ENCODE measurements around the gene IAH1. TPM values are rescaled to one million over a fixed set of nuclear protein-coding genes. Genes with fewer than 3 reads are reported as not detected.

Gene IAH1
- polyA plus RNA-seq, 3 donors = 39.4 to 98.2 (median 84.0) TPM

DNA sequence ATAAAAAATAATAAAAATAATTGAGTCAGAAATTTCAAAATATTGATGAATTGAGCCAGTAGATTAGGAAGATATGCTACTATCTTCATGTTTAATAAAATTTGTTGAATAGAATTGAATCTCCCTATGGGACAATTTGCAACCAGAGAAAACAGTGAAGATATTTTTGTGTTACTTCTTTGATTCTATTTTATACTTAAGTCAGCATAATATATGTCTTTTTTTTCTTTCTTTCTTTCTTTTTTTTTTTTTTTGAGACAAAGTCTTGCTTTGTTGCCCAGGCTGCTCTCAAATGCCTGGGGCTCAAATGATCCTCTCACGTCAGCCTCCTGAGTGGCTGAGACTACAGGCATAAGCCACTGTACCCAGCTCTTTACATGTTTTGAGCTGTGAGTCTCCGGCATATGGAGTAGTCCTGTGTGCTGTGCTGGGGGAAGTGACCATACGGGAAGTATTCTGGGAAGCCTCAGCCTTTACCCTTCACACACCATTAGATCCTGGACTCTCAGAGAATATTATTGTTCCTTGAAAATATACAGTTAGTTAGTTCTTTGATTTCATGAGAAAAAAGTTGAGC, 13.8 kb upstream of the IAH1 start:
- Histone ChIP-seq H3K27ac (ENCODE audit: low read depth in 1 of 2, low read length in 2 of 2) (no peak overlapping the region), H3K4me3 (replicated peaks in 1 of 3; ENCODE audit: low read depth in 2 of 3, low read length in 3 of 3) (no peak overlapping the region), H3K4me1 (ENCODE audit: control insufficient read depth in 1 of 2, insufficient read depth in 2 of 2, low read length in 2 of 2) (peaks cover 0 to 4% of the 10 kb centered on the region in 2 donors), H3K4me2 (replicated peaks; ENCODE audit: extremely low read depth, low read length, poor library complexity, severe bottlenecking) (no peak overlapping the region), H4K20me1 (ENCODE audit: insufficient read depth, low read length) (no peaks in the 10 kb centered on the region), H3K9me3 (replicated peaks in 1 of 2; ENCODE audit: control insufficient read depth in 1 of 2, insufficient read depth in 1 of 2, low read length in 2 of 2) (no peaks in the 10 kb centered on the region), H3K9ac (ENCODE audit: insufficient read depth, low read length, poor library complexity, severe bottlenecking) (no peak overlapping the region), H3K27me3 (ENCODE audit: control insufficient read depth in 2 of 2, insufficient read depth in 2 of 2, low read length in 2 of 2) (no peaks in the 10 kb centered on the region), H2AFZ (ENCODE audit: insufficient read depth, low read depth, low read length, poor library complexity, severe bottlenecking) (no peak overlapping the region), H3K79me2 (ENCODE audit: insufficient read depth, low read length) (no peaks in the 10 kb centered on the region), H3K36me3 (replicated peaks in 1 of 2; ENCODE audit: control insufficient read depth in 1 of 2, insufficient read depth in 2 of 2, low read length in 2 of 2) (peaks cover 54 to 87% of the 10 kb centered on the region in 2 donors)
- intact Hi-C loops (cut with micrococcal nuclease) = no loop called here
- 100% methylated on average over 1 of the region's 3 CpGs for WGBS (ENCODE audit: insufficient coverage)
- no peaks in the 10 kb centered on the region for H3K27me3 Mint-ChIP-seq (ENCODE audit: low read depth in 3 of 3)
- H3K27ac Mint-ChIP-seq = peak overlapping the region in 1 of 7 donors; percentile 58
- no peak for DNase-seq
- H3K36me3 Mint-ChIP-seq = peaks cover 66 to 82% of the 10 kb centered on the region in 2 donors
- peaks cover 10% of the 10 kb centered on the region for H3K4me1 Mint-ChIP-seq
- TF ChIP-seq, protein P1, sequence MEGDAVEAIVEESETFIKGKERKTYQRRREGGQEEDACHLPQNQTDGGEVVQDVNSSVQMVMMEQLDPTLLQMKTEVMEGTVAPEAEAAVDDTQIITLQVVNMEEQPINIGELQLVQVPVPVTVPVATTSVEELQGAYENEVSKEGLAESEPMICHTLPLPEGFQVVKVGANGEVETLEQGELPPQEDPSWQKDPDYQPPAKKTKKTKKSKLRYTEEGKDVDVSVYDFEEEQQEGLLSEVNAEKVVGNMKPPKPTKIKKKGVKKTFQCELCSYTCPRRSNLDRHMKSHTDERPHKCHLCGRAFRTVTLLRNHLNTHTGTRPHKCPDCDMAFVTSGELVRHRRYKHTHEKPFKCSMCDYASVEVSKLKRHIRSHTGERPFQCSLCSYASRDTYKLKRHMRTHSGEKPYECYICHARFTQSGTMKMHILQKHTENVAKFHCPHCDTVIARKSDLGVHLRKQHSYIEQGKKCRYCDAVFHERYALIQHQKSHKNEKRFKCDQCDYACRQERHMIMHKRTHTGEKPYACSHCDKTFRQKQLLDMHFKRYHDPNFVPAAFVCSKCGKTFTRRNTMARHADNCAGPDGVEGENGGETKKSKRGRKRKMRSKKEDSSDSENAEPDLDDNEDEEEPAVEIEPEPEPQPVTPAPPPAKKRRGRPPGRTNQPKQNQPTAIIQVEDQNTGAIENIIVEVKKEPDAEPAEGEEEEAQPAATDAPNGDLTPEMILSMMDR (IDR thresholded peaks at IDR 0.05) = no peak
- H3K9me3 Mint-ChIP-seq = no peaks in the 10 kb centered on the region
- H3K4me3 Mint-ChIP-seq = no peak overlapping the region

- H3K4me3 ChIP-seq (replicated peaks in 1 of 3; ENCODE audit: low read depth in 2 of 3, low read length in 3 of 3) = no peak overlapping the region
- peaks cover 0 to 4% of the 10 kb centered on the region in 2 donors for H3K4me1 ChIP-seq (ENCODE audit: control insufficient read depth in 1 of 2, insufficient read depth in 2 of 2, low read length in 2 of 2)
- WGBS (ENCODE audit: insufficient coverage) = 86% methylated on average over 3 of the region's 3 CpGs
- no peaks in the 10 kb centered on the region for H3K79me2 ChIP-seq (ENCODE audit: insufficient read depth, low read length)
- TF ChIP-seq, protein P1 (IDR thresholded peaks at IDR 0.05) = no peak
- H2AFZ ChIP-seq (ENCODE audit: insufficient read depth, low read depth, low read length, poor library complexity, severe bottlenecking) = no peak overlapping the region
- peaks cover 10% of the 10 kb centered on the region for H3K4me1 Mint-ChIP-seq
- H3K4me3 Mint-ChIP-seq = no peak overlapping the region
- DNase-seq = no peak
- no peak overlapping the region for H3K27ac Mint-ChIP-seq
- no peak overlapping the region for H3K4me2 ChIP-seq (replicated peaks; ENCODE audit: extremely low read depth, low read length, poor library complexity, severe bottlenecking)
- intact Hi-C loops (cut with micrococcal nuclease) = no loop called here
- H3K27ac ChIP-seq (ENCODE audit: low read depth in 1 of 2, low read length in 2 of 2) = no peak overlapping the region
- H3K9ac ChIP-seq (ENCODE audit: insufficient read depth, low read length, poor library complexity, severe bottlenecking) = no peak overlapping the region
- no peaks in the 10 kb centered on the region for H3K9me3 Mint-ChIP-seq
- peaks cover 50 to 87% of the 10 kb centered on the region in 2 donors for H3K36me3 ChIP-seq (replicated peaks in 1 of 2; ENCODE audit: control insufficient read depth in 1 of 2, insufficient read depth in 2 of 2, low read length in 2 of 2)
- no peaks in the 10 kb centered on the region for H3K9me3 ChIP-seq (replicated peaks in 1 of 2; ENCODE audit: control insufficient read depth in 1 of 2, insufficient read depth in 1 of 2, low read length in 2 of 2)
- no peaks in the 10 kb centered on the region for H4K20me1 ChIP-seq (ENCODE audit: insufficient read depth, low read length)
- H3K27me3 ChIP-seq (ENCODE audit: control insufficient read depth in 2 of 2, insufficient read depth in 2 of 2, low read length in 2 of 2) = no peaks in the 10 kb centered on the region
- H3K27me3 Mint-ChIP-seq (ENCODE audit: low read depth in 3 of 3) = no peaks in the 10 kb centered on the region
- peaks cover 68 to 84% of the 10 kb centered on the region in 2 donors for H3K36me3 Mint-ChIP-seq
These were observed 13.3 kb upstream of the IAH1 start for GRCh38 chr2:9461079-9461478.
